Measurements from ENCODE around the gene GP1BA. TPM values are rescaled to one million over a fixed set of nuclear protein-coding genes. Genes with fewer than 3 reads are reported as not detected.

Gene GP1BA
- polyA plus RNA-seq, 1 donor from 2014 or later, result not detected

DNA sequence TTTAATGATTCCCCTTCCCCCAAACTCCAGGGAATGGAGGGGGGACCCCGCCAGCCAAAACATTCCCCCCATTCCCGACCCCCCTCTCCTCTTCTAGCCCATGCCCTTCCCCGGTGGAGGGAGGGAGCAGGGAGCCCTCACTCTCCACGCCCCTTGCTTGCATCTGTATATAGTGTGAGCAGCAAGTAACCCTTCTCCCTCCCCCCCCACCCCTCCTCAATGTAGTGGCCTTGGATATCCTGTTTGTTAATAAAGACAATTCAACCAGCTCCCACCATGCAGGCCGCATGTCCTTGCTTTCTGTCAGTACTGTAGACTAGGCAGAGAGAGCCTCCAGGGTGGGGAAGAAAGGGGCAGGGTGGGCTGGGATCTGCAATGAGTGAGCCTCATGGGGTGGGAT is 34.3 kb upstream of the GP1BA start:
- H2AFZ ChIP-seq (ENCODE audit: low read depth, low read length), result no peak overlapping the region
- H3K9me3 ChIP-seq (ENCODE audit: low read length), result no peaks in the 10 kb centered on the region
- TF ChIP-seq MXI1 (conservative IDR thresholded peaks at IDR 0.05; ENCODE audit: poor library complexity, severe bottlenecking) (no peak), SMC3 (conservative IDR thresholded peaks at IDR 0.05; ENCODE audit: poor library complexity) (no peak), TAF1 (IDR thresholded peaks at IDR 0.05; ENCODE audit: low read depth) (no peak), EP300 (conservative IDR thresholded peaks at IDR 0.05; ENCODE audit: poor library complexity, severe bottlenecking) (no peak), EZH2 (IDR thresholded peaks at IDR 0.05; ENCODE audit: borderline replicate concordance, insufficient read depth, low read length, poor library complexity, severe bottlenecking) (no peak), RAD21 (conservative IDR thresholded peaks at IDR 0.05) (no peak), POLR2AphosphoS5 (IDR thresholded peaks at IDR 0.05) (no peak), CTCF (IDR thresholded peaks at IDR 0.05; ENCODE audit: poor library complexity, severe bottlenecking) (no peak)
- TF ChIP-seq, protein P1, sequence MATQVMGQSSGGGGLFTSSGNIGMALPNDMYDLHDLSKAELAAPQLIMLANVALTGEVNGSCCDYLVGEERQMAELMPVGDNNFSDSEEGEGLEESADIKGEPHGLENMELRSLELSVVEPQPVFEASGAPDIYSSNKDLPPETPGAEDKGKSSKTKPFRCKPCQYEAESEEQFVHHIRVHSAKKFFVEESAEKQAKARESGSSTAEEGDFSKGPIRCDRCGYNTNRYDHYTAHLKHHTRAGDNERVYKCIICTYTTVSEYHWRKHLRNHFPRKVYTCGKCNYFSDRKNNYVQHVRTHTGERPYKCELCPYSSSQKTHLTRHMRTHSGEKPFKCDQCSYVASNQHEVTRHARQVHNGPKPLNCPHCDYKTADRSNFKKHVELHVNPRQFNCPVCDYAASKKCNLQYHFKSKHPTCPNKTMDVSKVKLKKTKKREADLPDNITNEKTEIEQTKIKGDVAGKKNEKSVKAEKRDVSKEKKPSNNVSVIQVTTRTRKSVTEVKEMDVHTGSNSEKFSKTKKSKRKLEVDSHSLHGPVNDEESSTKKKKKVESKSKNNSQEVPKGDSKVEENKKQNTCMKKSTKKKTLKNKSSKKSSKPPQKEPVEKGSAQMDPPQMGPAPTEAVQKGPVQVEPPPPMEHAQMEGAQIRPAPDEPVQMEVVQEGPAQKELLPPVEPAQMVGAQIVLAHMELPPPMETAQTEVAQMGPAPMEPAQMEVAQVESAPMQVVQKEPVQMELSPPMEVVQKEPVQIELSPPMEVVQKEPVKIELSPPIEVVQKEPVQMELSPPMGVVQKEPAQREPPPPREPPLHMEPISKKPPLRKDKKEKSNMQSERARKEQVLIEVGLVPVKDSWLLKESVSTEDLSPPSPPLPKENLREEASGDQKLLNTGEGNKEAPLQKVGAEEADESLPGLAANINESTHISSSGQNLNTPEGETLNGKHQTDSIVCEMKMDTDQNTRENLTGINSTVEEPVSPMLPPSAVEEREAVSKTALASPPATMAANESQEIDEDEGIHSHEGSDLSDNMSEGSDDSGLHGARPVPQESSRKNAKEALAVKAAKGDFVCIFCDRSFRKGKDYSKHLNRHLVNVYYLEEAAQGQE (IDR thresholded peaks at IDR 0.05; ENCODE audit: borderline replicate concordance), result no peak
- H3F3A ChIP-seq (ENCODE audit: insufficient read depth, low read length, poor library complexity, severe bottlenecking), result no peaks in the 10 kb centered on the region
- no peak overlapping the region for H3K27ac ChIP-seq (ENCODE audit: low read length)
- H3K36me3 ChIP-seq (ENCODE audit: insufficient read depth, low read length), result no peaks in the 10 kb centered on the region
- no peak overlapping the region for H3K4me3 ChIP-seq (ENCODE audit: low read length)
- H3K9me2 ChIP-seq (ENCODE audit: insufficient read depth, low read length), result no peaks in the 10 kb centered on the region
- no peaks in the 10 kb centered on the region for H3K27me3 ChIP-seq (ENCODE audit: insufficient read depth, low read depth, low read length)
- no peaks in the 10 kb centered on the region for H4K20me1 ChIP-seq (ENCODE audit: insufficient read depth)
- no peak overlapping the region for H3K9ac ChIP-seq (ENCODE audit: low read length)
- no peak overlapping the region for H3K4me2 ChIP-seq (ENCODE audit: low read length)
- no peaks in the 10 kb centered on the region for H3K79me2 ChIP-seq (replicated peaks; ENCODE audit: insufficient read depth, low read length)

DNA sequence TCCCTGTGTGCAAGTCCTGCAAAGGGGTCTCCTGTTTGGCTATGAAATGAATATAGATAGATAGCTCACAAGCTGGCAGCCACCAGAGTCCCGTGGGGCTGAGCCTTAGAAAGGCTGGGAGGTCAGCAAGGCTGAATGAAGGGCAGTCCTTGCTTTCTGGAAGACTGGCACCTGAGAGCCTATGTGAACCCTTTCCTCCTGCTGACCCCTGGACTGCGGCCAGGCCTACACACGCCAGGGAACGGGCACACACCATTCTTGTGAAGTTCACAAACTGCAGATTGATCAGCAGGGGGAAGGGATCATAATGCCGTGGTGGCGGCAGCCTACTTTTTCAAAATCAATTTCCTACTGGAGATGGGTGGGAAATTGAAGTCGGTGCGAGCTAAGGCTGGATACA is 33.7 kb upstream of the GP1BA start:
- Histone ChIP-seq H3K4me2 (ENCODE audit: low read length) (no peak overlapping the region), H3K9me2 (ENCODE audit: insufficient read depth, low read length) (no peaks in the 10 kb centered on the region), H3K4me3 (ENCODE audit: low read length) (no peak overlapping the region), H3K9me3 (ENCODE audit: low read length) (no peaks in the 10 kb centered on the region), H3K27ac (ENCODE audit: low read length) (no peak overlapping the region), H3K27me3 (ENCODE audit: insufficient read depth, low read depth, low read length) (no peaks in the 10 kb centered on the region), H3K79me2 (replicated peaks; ENCODE audit: insufficient read depth, low read length) (no peaks in the 10 kb centered on the region), H3K9ac (ENCODE audit: low read length) (no peak overlapping the region), H3F3A (ENCODE audit: insufficient read depth, low read length, poor library complexity, severe bottlenecking) (no peaks in the 10 kb centered on the region), H3K36me3 (ENCODE audit: insufficient read depth, low read length) (no peaks in the 10 kb centered on the region), H4K20me1 (ENCODE audit: insufficient read depth) (no peaks in the 10 kb centered on the region), H2AFZ (ENCODE audit: low read depth, low read length) (no peak overlapping the region)
- TF ChIP-seq MXI1 (conservative IDR thresholded peaks at IDR 0.05; ENCODE audit: poor library complexity, severe bottlenecking) (no peak), CTCF (IDR thresholded peaks at IDR 0.05; ENCODE audit: poor library complexity, severe bottlenecking) (no peak), EP300 (conservative IDR thresholded peaks at IDR 0.05; ENCODE audit: poor library complexity, severe bottlenecking) (no peak), RAD21 (conservative IDR thresholded peaks at IDR 0.05) (no peak), EZH2 (IDR thresholded peaks at IDR 0.05; ENCODE audit: borderline replicate concordance, insufficient read depth, low read length, poor library complexity, severe bottlenecking) (no peak), SMC3 (conservative IDR thresholded peaks at IDR 0.05; ENCODE audit: poor library complexity) (no peak), TAF1 (IDR thresholded peaks at IDR 0.05; ENCODE audit: low read depth) (no peak)
- TF ChIP-seq, protein P1 (IDR thresholded peaks at IDR 0.05; ENCODE audit: borderline replicate concordance), result no peak
